PC-9 (cell line): ENCODE results near the gene SBF2.

Experiments used
- CTCF ChIP-seq: fragments of 200-600 bp; sonication (generic); conservative IDR thresholded peaks from 2 replicates; pipeline ENCODE4 v1.6.1; 2017; ENCODE audit warnings: mixed run types, antibody characterized with exemption, mild to moderate bottlenecking, moderate library complexity
- EZH2 ChIP-seq: fragments of 200-600 bp; sonication (generic); IDR thresholded peaks from 2 replicates; pipeline ENCODE4 v1.8.0; 2017; ENCODE audit warnings: antibody characterized with exemption, low read depth

GRCh38 chr11:10107497-10107896, 186.5 kb downstream of the SBF2 start:
- TF ChIP-seq CTCF (no peak), EZH2 (no peak)
